Renal cortical epithelial cell (primary cell): ENCODE data around the gene CEACAM16. TPM values are rescaled to one million over a fixed set of nuclear protein-coding genes. Genes with fewer than 3 reads are reported as not detected.

Source experiments
- total RNA-seq: library from RNA; depleted of rRNA; stranded (reverse); fragments of >200 nt; gene quantifications from 2 replicates; pipeline ENCODE4 v1.2.3, GENCODE V29; 2014

CEACAM16 gene
- total RNA-seq, 1 donor from 2014 or later, result not detected

Other genes starting within 250 kb of the CEACAM16 start
- gene ZNF180, start 198.6 kb upstream of the CEACAM16 start, total RNA-seq, result 13.0 and 14.4 TPM in 2 replicates
- not detected in 2 replicates for gene CEACAM20, start 169.5 kb upstream of the CEACAM16 start, total RNA-seq
- gene IGSF23, start 85.6 kb upstream of the CEACAM16 start, total RNA-seq, result 0.17 and 2.7 TPM in 2 replicates
- 230 and 248 TPM in 2 replicates for gene PVR, start 55.2 kb upstream of the CEACAM16 start, total RNA-seq
- gene CEACAM19, start 27.7 kb upstream of the CEACAM16 start, total RNA-seq, result under 0.01 and 9.4 TPM in 2 replicates
- 2.3 and 10.8 TPM in 2 replicates for gene BCL3, start 49.6 kb downstream of the CEACAM16 start, total RNA-seq
- gene CBLC, start 78.7 kb downstream of the CEACAM16 start, total RNA-seq, result 2.4 and 23.1 TPM in 2 replicates
- 7.5 and 186 TPM in 2 replicates for gene BCAM, start 110.0 kb downstream of the CEACAM16 start, total RNA-seq
- gene NECTIN2, start 147.1 kb downstream of the CEACAM16 start, total RNA-seq, result 119 and 183 TPM in 2 replicates
- 65.9 and 71.9 TPM in 2 replicates for gene TOMM40, start 192.1 kb downstream of the CEACAM16 start, total RNA-seq
- 14.8 and 38.3 TPM in 2 replicates for gene APOE, start 206.6 kb downstream of the CEACAM16 start, total RNA-seq
- 0.20 and 5.4 TPM in 2 replicates for gene APOC1, start 215.5 kb downstream of the CEACAM16 start, total RNA-seq
- not detected in 2 replicates for gene APOC4, start 243.1 kb downstream of the CEACAM16 start, total RNA-seq
- not detected in 2 replicates for gene APOC2, start 246.9 kb downstream of the CEACAM16 start, total RNA-seq